MM.1S (cell line): Measurements from ENCODE around the gene PDPK1.

Source experiments
- CTCF ChIP-seq: fragments of 300-600 bp; sonication (generic); IDR thresholded peaks from 2 replicates; pipeline ENCODE4 v1.5.1; 2016; ENCODE audit warnings: antibody characterized with exemption, low read length, mixed read lengths
- EZH2 ChIP-seq: fragments of 300-600 bp; sonication (generic); optimal IDR thresholded peaks from 2 replicates; pipeline ENCODE3; 2017; ENCODE audit warnings: low read depth, mild to moderate bottlenecking, antibody characterized with exemption, low read length, mixed read lengths
- EZH2phosphoT487 ChIP-seq: fragments of 300-600 bp; sonication (generic); IDR thresholded peaks from 2 replicates; pipeline ENCODE4 v1.6.1; 2018; ENCODE audit warnings: antibody characterized with exemption, low read length

GRCh38 chr16:2492292-2492691, 45.5 kb upstream of the PDPK1 start:
- TF ChIP-seq CTCF = no peak
- no peak for TF ChIP-seq EZH2
- no peak for TF ChIP-seq EZH2phosphoT487
